Activated naive CD4-positive, alpha-beta T cell treated with anti-CD3 and anti-CD28 coated beads, Interleukin-2, amount 50 U/mL, for 24 hours (primary cell): ENCODE results near the gene ZNF630.
"Not testable (repeated sequence)": the region's sequence is repeated elsewhere in the genome, so short reads cannot be mapped to it uniquely, and the experiment has no call there.

Experiments used
- H3K27ac Mint-ChIP-seq: one replicate; pipeline ENCODE4 v1.8.0; 2021; ENCODE audit warnings: mild to moderate bottlenecking, mixed read lengths
- H3K27me3 Mint-ChIP-seq: one replicate; pipeline ENCODE4 v1.8.0; 2021; ENCODE audit warnings: mixed read lengths
- H3K36me3 Mint-ChIP-seq: one replicate; pipeline ENCODE4 v1.8.0; 2021; ENCODE audit warnings: mixed read lengths
- H3K4me1 Mint-ChIP-seq: one replicate; pipeline ENCODE4 v1.8.0; 2021; ENCODE audit warnings: mixed read lengths
- H3K4me3 Mint-ChIP-seq: one replicate; pipeline ENCODE4 v1.8.0; 2021; ENCODE audit warnings: mild to moderate bottlenecking, mixed read lengths
- H3K9me3 Mint-ChIP-seq: one replicate; pipeline ENCODE4 v1.8.0; 2021; ENCODE audit warnings: mixed read lengths

Gene ZNF630

GRCh38 chrX:48009445-48009960 lies 61.9 kb downstream of the ZNF630 start:
- H3K9me3 Mint-ChIP-seq, H3K36me3 Mint-ChIP-seq: not testable (repeated sequence)

More at GRCh38 chrX:48009445-48009960, 61.9 kb downstream of the ZNF630 start:
- not testable (repeated sequence) for H3K4me3 Mint-ChIP-seq, H3K27ac Mint-ChIP-seq, H3K4me1 Mint-ChIP-seq, H3K27me3 Mint-ChIP-seq
